Measurements from ENCODE around the gene BLTP2.

GRCh38 chr17:28675980-28676379, 31.0 kb upstream of the BLTP2 start:
- TF ChIP-seq REST (IDR thresholded peaks at IDR 0.05; ENCODE audit: insufficient read depth in 1 of 2, low read depth in 2 of 2, low read length in 2 of 2) = no peak
- no peak for TF ChIP-seq SIN3A (IDR thresholded peaks at IDR 0.05; ENCODE audit: borderline replicate concordance, insufficient read depth, low read length)
- TF ChIP-seq POLR2AphosphoS5 (IDR thresholded peaks at IDR 0.05; ENCODE audit: low read depth, low read length) = no peak
- no peak for TF ChIP-seq TAF1 (IDR thresholded peaks at IDR 0.05; ENCODE audit: borderline replicate concordance, insufficient read depth, low read length)
